RWPE2 (cell line): ENCODE measurements around the gene PIP5K1B.

Source experiments
- ATAC-seq: fragments of 200-7000 bp; cut with Tn5 transposase; 3 replicates; pipeline ENCODE4 v1.9.1; 2021; ENCODE audit warnings: low read depth
- DNase-seq: peaks from one replicate; pipeline ENCODE4 v3.0.0-alpha.2; 2020; ENCODE audit warnings: low spot score
- H3K27ac ChIP-seq: fragments of 450-650 bp; 2 replicates; pipeline ENCODE4 v1.5.1; 2017; ENCODE audit warnings: mild to moderate bottlenecking; ENCODE audit not compliant: poor library complexity, severe bottlenecking
- H3K27me3 ChIP-seq: fragments of 250-450 bp; sonication (Bioruptor Pico); 2 replicates; pipeline ENCODE4 v1.5.1; 2021; ENCODE audit warnings: mild to moderate bottlenecking, moderate library complexity; ENCODE audit not compliant: insufficient read depth, poor library complexity, severe bottlenecking
- H3K36me3 ChIP-seq: fragments of 250-450 bp; sonication (Bioruptor Pico); 2 replicates; pipeline ENCODE4 v1.5.1; 2020; ENCODE audit warnings: low read depth, mild to moderate bottlenecking, moderate library complexity
- H3K4me1 ChIP-seq: fragments of 250-450 bp; sonication (Bioruptor Pico); 2 replicates; pipeline ENCODE4 v1.5.1; 2021; ENCODE audit warnings: mild to moderate bottlenecking, moderate library complexity; ENCODE audit not compliant: insufficient read depth, poor library complexity, severe bottlenecking
- H3K4me3 ChIP-seq: fragments of 250-450 bp; sonication (Bioruptor Pico); 2 replicates; pipeline ENCODE4 v1.5.1; 2021; ENCODE audit warnings: mild to moderate bottlenecking, moderate library complexity; ENCODE audit not compliant: severe bottlenecking
- H3K9me3 ChIP-seq: fragments of 250-450 bp; sonication (Bioruptor Pico); 2 replicates; pipeline ENCODE4 v1.5.1; 2021; ENCODE audit warnings: mild to moderate bottlenecking, moderate library complexity; ENCODE audit not compliant: severe bottlenecking
- TF ChIP-seq, protein P1 (sequence below): fragments of 450-650 bp; IDR thresholded peaks from one replicate; pipeline ENCODE4 v1.5.1; 2017; ENCODE audit warnings: mild to moderate bottlenecking, moderate library complexity; ENCODE audit not compliant: poor library complexity, severe bottlenecking

The PIP5K1B gene

DNA sequence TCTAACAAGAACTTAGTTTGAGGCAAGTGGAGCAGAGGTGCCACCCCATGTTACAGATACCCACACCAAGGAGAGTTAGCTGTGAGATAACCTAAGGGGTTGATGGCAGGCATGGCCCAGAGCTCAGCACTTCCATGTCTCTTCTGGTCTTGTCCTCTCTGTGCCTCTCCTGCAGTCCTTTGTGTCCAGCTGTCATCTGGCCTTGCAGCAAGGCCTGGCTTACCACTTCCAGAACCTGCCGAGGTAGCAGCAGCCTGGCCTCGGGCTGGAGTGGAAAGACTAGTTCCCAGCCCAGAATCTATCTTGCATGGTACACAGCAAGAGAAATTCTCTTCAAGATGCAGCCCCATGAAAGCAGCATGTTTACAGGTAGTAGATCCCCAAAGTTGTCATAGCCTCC lies 41.5 kb downstream of the PIP5K1B start:
- TF ChIP-seq, protein P1, sequence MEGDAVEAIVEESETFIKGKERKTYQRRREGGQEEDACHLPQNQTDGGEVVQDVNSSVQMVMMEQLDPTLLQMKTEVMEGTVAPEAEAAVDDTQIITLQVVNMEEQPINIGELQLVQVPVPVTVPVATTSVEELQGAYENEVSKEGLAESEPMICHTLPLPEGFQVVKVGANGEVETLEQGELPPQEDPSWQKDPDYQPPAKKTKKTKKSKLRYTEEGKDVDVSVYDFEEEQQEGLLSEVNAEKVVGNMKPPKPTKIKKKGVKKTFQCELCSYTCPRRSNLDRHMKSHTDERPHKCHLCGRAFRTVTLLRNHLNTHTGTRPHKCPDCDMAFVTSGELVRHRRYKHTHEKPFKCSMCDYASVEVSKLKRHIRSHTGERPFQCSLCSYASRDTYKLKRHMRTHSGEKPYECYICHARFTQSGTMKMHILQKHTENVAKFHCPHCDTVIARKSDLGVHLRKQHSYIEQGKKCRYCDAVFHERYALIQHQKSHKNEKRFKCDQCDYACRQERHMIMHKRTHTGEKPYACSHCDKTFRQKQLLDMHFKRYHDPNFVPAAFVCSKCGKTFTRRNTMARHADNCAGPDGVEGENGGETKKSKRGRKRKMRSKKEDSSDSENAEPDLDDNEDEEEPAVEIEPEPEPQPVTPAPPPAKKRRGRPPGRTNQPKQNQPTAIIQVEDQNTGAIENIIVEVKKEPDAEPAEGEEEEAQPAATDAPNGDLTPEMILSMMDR, result no peak

DNA sequence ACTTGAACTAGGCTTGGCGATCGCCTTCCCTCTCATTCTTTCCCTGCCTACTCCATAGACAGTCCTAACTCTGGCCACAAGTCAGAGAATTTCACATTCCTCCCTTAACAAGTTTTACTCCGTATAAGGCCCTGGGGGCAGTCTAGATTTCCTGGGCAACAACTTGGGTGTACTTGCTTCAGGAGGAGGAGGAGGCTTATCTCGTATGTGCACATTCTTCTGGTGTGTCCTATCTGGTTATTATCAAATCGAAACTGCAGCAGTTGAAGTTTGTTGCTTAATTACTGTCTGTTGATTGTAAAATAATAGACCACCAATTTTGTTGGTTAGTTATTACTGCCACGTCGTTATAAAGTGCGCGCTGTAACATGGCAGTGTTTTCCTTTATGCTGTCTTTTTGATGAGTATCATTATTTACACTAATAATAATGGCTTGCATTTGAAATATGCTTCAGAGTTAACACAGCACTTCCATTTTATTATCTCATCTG lies 42.0 kb downstream of the PIP5K1B start:
- Histone ChIP-seq H3K4me3 (no peak overlapping the region), H3K27me3 (no peaks in the 10 kb centered on the region), H3K4me1 (no peaks in the 10 kb centered on the region), H3K27ac (no peak overlapping the region), H3K36me3 (no peaks in the 10 kb centered on the region), H3K9me3 (no peaks in the 10 kb centered on the region)
- no peak; the same call in 2 of the 3 replicates for ATAC-seq
- TF ChIP-seq, protein P1, result no peak
- no peak for DNase-seq

More for the DNA sequence above, 41.5 kb downstream of the PIP5K1B start:
- ATAC-seq, result no peak
- Histone ChIP-seq H3K9me3 (no peaks in the 10 kb centered on the region), H3K4me1 (no peaks in the 10 kb centered on the region), H3K36me3 (no peaks in the 10 kb centered on the region), H3K27ac (no peak overlapping the region), H3K4me3 (no peak overlapping the region), H3K27me3 (no peaks in the 10 kb centered on the region)
- no peak for DNase-seq

DNA sequence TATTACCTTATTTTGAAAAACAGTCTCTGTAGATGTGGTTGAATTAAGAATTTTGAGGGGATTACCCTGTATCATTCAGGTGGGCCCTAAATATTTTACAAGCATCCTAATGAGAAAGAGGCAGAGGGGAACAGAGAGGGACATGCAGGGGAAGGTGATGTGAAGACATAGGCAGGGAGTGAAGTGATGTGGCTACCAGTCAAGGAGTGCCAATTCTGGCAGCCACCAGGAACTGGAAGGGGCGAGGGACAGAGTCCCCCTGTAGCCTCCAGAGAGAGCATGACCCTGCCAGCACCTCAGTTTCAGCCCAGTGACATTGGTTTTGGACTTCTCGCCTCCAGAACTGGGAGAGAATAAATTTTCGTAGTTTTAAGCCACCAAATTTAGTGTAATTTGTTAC lies 44.1 kb downstream of the PIP5K1B start:
- no peak for DNase-seq
- TF ChIP-seq, protein P1, result no peak
- H3K4me3 ChIP-seq, result no peak overlapping the region
- H3K36me3 ChIP-seq, result no peaks in the 10 kb centered on the region
- no peak overlapping the region for H3K27ac ChIP-seq
- no peaks in the 10 kb centered on the region for H3K4me1 ChIP-seq
- no peak for ATAC-seq
- H3K9me3 ChIP-seq, result no peaks in the 10 kb centered on the region
- no peaks in the 10 kb centered on the region for H3K27me3 ChIP-seq

DNA sequence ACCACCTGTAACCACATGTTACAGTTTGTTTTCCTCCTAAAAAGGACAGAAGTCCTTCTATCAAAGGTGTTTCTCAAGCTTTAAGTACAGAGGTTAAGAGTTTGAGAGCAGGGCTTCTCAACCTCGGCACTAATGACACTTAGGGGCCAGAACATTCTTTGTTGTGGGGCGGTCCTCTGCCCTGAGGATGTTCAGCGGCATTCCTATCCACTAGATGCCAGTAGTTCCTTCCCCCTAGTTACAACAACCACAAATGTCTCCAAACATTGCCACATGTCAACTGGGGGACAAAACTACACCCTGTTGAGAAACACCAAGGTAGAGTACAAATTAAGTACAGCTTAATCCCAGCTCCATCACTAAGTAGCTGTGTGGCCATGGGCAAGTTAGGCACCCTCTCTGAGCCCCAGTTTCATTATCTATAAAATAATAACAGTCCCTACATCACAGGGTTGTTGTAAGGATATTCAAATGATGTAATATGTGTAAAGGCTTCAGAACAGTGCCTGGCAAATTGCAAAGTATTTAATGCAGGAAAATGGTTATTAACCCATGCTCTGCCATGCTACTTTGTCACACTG lies 44.6 kb downstream of the PIP5K1B start:
- Histone ChIP-seq H3K27me3 (no peaks in the 10 kb centered on the region), H3K4me1 (no peaks in the 10 kb centered on the region), H3K4me3 (no peak overlapping the region), H3K27ac (no peak overlapping the region), H3K9me3 (no peaks in the 10 kb centered on the region), H3K36me3 (no peaks in the 10 kb centered on the region)
- TF ChIP-seq, protein P1, result no peak
- no peak for ATAC-seq
- DNase-seq, result no peak

GRCh38 chr9:68750255-68750654 lies 45.2 kb downstream of the PIP5K1B start:
- Histone ChIP-seq H3K9me3 (no peaks in the 10 kb centered on the region), H3K27ac (no peak overlapping the region), H3K4me1 (no peaks in the 10 kb centered on the region), H3K27me3 (no peaks in the 10 kb centered on the region), H3K4me3 (no peak overlapping the region), H3K36me3 (no peaks in the 10 kb centered on the region)
- no peak for ATAC-seq
- TF ChIP-seq, protein P1, result no peak
- no peak for DNase-seq
